ENCODE results near the gene AGRN.
A peak's percentile ranks its signal among the peaks of the same experiment; 100 is the strongest.
"Not testable (repeated sequence)": the region's sequence is repeated elsewhere in the genome, so short reads cannot be mapped to it uniquely, and the experiment has no call there.

Gene AGRN

GRCh38 chr1:1010131-1010530 is 9.8 kb upstream of the AGRN start:
- not testable (repeated sequence) for H3K4ac ChIP-seq (ENCODE audit: low read length); H3K9me3 ChIP-seq (replicated peaks in 1 of 2; ENCODE audit: control insufficient read depth in 2 of 2, insufficient read depth in 1 of 2, low read depth in 1 of 2, low read length in 2 of 2); H3K79me1 ChIP-seq (ENCODE audit: low read depth, low read length); H3K18ac ChIP-seq (ENCODE audit: low read length); H3K23ac ChIP-seq (ENCODE audit: low read depth, low read length, poor library complexity); H3K14ac ChIP-seq (ENCODE audit: low read length); H2BK5ac ChIP-seq (ENCODE audit: low read length); H3K4me3 ChIP-seq (ENCODE audit: low read length in 2 of 2); H4K8ac ChIP-seq (ENCODE audit: low read depth, low read length); DNase-seq (ENCODE audit: low spot score); H4K91ac ChIP-seq (ENCODE audit: low read depth, low read length, poor library complexity); H3K27ac ChIP-seq (replicated peaks; ENCODE audit: low read length); H2BK120ac ChIP-seq (ENCODE audit: low read depth, low read length); H3K27me3 ChIP-seq (ENCODE audit: control insufficient read depth in 3 of 3, insufficient read depth in 3 of 3, low read depth in 1 of 3, low read length in 3 of 3); H2AK5ac ChIP-seq (ENCODE audit: low read depth, low read length); H2BK12ac ChIP-seq (ENCODE audit: low read length); H3K36me3 ChIP-seq (replicated peaks in 1 of 2; ENCODE audit: control insufficient read depth in 2 of 2, insufficient read depth in 2 of 2, low read length in 2 of 2); H2BK15ac ChIP-seq (ENCODE audit: low read length); H3K9ac ChIP-seq (ENCODE audit: low read depth, low read length, poor library complexity); H2AFZ ChIP-seq (ENCODE audit: low read length); H3K4me2 ChIP-seq (ENCODE audit: insufficient read depth, low read length, poor library complexity, severe bottlenecking)
- WGBS, 2 donors (ENCODE audit: extremely low coverage in 2 of 2, insufficient read length in 2 of 2, insufficient replicate concordance in 1 of 2) = no CpG with 5 or more reads among the region's 8 CpGs
- peaks cover 24 to 29% of the 10 kb centered on the region in 2 donors for H3K4me1 ChIP-seq (ENCODE audit: control insufficient read depth in 2 of 2, insufficient read depth in 1 of 2, low read depth in 1 of 2, low read length in 2 of 2)

DNA sequence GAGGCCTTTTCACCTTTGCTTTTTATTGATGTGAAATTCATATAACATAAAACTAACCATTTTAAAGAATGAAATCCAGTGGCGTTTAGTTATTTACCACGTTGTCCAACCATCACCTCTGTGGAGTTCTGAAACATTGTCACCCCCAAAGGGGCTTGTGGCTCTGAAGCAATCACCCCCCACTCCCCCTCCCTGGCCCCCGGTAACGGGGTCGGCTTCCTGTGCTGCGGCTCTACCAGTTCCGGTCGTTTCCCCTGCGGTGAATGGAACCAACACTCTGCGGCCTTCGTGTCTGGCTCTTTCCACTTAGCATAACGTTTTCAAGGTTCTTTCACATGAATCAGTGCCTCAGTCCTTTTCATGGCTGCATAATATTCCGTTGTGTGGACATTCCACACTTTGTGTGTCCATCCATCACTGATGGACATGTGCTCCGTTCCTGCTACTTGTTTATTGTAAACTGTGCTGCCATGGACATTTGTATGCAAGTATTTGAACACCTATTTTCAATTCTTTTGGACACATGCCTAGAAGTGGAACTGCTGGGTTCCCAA is 8.4 kb upstream of the AGRN start:
- DNase-seq (ENCODE audit: low spot score) = no peak
- H3K9ac ChIP-seq (ENCODE audit: low read depth, low read length, poor library complexity) = no peak overlapping the region
- no CpG with 5 or more reads among the region's 14 CpGs for WGBS, 2 donors (ENCODE audit: extremely low coverage in 2 of 2, insufficient read length in 2 of 2, insufficient replicate concordance in 1 of 2)

DNA sequence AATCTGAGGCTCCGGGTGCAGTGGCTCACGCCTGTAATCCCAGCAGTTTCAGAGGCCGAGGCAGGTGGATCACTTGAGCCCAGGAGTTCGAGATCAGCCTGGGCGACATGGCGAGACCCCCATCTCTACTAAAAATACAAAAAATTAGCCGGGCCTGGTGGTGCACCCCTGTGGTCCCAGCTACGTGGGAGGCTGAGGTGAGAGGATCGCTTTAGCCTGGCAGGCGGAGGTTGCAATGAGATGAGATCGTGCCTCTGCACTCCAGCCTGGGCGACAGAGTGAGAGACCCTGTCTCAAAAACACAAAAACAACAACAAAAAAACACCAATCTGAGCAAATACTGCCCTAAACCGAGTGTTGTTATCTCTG is 7.2 kb upstream of the AGRN start:
- not testable (repeated sequence) for H3K9ac ChIP-seq (ENCODE audit: low read depth, low read length, poor library complexity); H2BK12ac ChIP-seq (ENCODE audit: low read length); DNase-seq (ENCODE audit: low spot score); H3K4me2 ChIP-seq (ENCODE audit: insufficient read depth, low read length, poor library complexity, severe bottlenecking); H3K14ac ChIP-seq (ENCODE audit: low read length); H2BK5ac ChIP-seq (ENCODE audit: low read length); H3K79me1 ChIP-seq (ENCODE audit: low read depth, low read length); H3K4ac ChIP-seq (ENCODE audit: low read length); H3K27ac ChIP-seq (replicated peaks; ENCODE audit: low read length); H2BK15ac ChIP-seq (ENCODE audit: low read length); H3K23ac ChIP-seq (ENCODE audit: low read depth, low read length, poor library complexity); H3K9me3 ChIP-seq (replicated peaks in 1 of 2; ENCODE audit: control insufficient read depth in 2 of 2, insufficient read depth in 1 of 2, low read depth in 1 of 2, low read length in 2 of 2); H2AK5ac ChIP-seq (ENCODE audit: low read depth, low read length); H4K91ac ChIP-seq (ENCODE audit: low read depth, low read length, poor library complexity); H2BK120ac ChIP-seq (ENCODE audit: low read depth, low read length); H3K27me3 ChIP-seq (ENCODE audit: control insufficient read depth in 3 of 3, insufficient read depth in 3 of 3, low read depth in 1 of 3, low read length in 3 of 3); H3K18ac ChIP-seq (ENCODE audit: low read length); H4K8ac ChIP-seq (ENCODE audit: low read depth, low read length); H3K36me3 ChIP-seq (replicated peaks in 1 of 2; ENCODE audit: control insufficient read depth in 2 of 2, insufficient read depth in 2 of 2, low read length in 2 of 2)
- H3K4me3 ChIP-seq (ENCODE audit: low read length in 2 of 2) = peak overlapping the region in 1 of 2 donors; percentile 55
- H2AFZ ChIP-seq (ENCODE audit: low read length) = peak overlapping the region; percentile 85
- H3K4me1 ChIP-seq (ENCODE audit: control insufficient read depth in 2 of 2, insufficient read depth in 1 of 2, low read depth in 1 of 2, low read length in 2 of 2) = peaks cover 13% of the 10 kb centered on the region in 2 donors
- WGBS, 2 donors (ENCODE audit: extremely low coverage in 2 of 2, insufficient read length in 2 of 2, insufficient replicate concordance in 1 of 2) = no CpG with 5 or more reads among the region's 13 CpGs

More for the DNA sequence above, 8.4 kb upstream of the AGRN start:
- Histone ChIP-seq H3K18ac (ENCODE audit: low read length) (no peak overlapping the region), H3K4me2 (ENCODE audit: insufficient read depth, low read length, poor library complexity, severe bottlenecking) (no peak overlapping the region), H2BK12ac (ENCODE audit: low read length) (no peak overlapping the region), H3K9me3 (replicated peaks in 1 of 2; ENCODE audit: control insufficient read depth in 2 of 2, insufficient read depth in 1 of 2, low read depth in 1 of 2, low read length in 2 of 2) (peaks cover 0 to 5% of the 10 kb centered on the region in 2 donors), H2AK5ac (ENCODE audit: low read depth, low read length) (no peak overlapping the region), H4K91ac (ENCODE audit: low read depth, low read length, poor library complexity) (no peak overlapping the region), H3K27ac (replicated peaks; ENCODE audit: low read length) (no peak overlapping the region), H3K4me1 (ENCODE audit: control insufficient read depth in 2 of 2, insufficient read depth in 1 of 2, low read depth in 1 of 2, low read length in 2 of 2) (peaks cover 15 to 17% of the 10 kb centered on the region in 2 donors), H3K79me1 (ENCODE audit: low read depth, low read length) (peaks cover 4% of the 10 kb centered on the region), H4K8ac (ENCODE audit: low read depth, low read length) (no peak overlapping the region), H3K36me3 (replicated peaks in 1 of 2; ENCODE audit: control insufficient read depth in 2 of 2, insufficient read depth in 2 of 2, low read length in 2 of 2) (no peaks in the 10 kb centered on the region), H3K4me3 (ENCODE audit: low read length in 2 of 2) (no peak overlapping the region), H2BK15ac (ENCODE audit: low read length) (no peak overlapping the region), H2BK5ac (ENCODE audit: low read length) (no peak overlapping the region), H2AFZ (ENCODE audit: low read length) (no peak overlapping the region), H3K4ac (ENCODE audit: low read length) (no peak overlapping the region), H3K27me3 (ENCODE audit: control insufficient read depth in 3 of 3, insufficient read depth in 3 of 3, low read depth in 1 of 3, low read length in 3 of 3) (peaks cover 0 to 5% (median 0%) of the 10 kb centered on the region in 3 experiments), H3K23ac (ENCODE audit: low read depth, low read length, poor library complexity) (no peak overlapping the region), H2BK120ac (ENCODE audit: low read depth, low read length) (no peak overlapping the region), H3K14ac (ENCODE audit: low read length) (no peak overlapping the region)

DNA sequence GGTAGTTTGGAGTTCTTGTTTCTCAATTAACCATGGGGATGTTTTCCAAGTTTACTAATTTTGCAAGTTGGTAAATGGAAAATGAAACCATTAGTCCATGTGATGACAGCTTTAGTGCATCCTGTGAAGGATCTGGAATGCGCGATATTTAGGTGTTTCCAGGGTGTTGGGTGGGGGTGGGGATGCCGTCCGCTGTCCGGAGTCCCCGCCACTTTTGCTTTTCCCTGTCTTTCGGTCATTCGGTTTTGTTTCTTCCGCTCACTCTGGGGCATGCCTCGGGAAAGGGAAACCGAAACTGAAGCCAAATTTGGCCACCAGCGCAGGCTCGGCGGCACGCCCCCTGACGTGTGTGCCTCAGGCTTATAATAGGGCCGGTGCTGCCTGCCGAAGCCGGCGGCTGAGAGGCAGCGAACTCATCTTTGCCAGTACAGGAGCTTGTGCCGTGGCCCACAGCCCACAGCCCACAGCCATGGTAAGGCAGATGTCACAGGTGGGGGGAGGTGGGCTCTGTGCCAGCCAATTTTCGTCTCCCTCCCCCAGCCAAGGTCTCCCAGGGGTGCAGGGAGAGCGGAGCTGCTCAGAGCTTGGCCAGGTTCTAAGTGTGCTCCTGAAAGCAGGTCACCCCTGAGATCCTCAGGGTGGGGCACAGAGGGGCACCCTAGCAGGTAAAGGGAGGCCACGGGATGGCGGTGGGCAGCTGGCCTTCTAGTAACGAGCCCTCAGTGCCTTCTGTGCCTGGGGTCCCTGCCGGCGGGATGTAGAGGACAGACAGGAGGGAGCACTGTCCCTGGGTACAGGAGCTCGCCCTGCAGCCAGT is 6.6 kb upstream of the AGRN start, which contains the start of gene ISG15:
ISG15 (plus strand) TSS at position 393 of the 817 bp plus-strand sequence; CDS start at position 470, 77 bp downstream.
- no peaks in the 10 kb centered on the region for H3K36me3 ChIP-seq (replicated peaks in 1 of 2; ENCODE audit: control insufficient read depth in 2 of 2, insufficient read depth in 2 of 2, low read length in 2 of 2)

More for the DNA sequence above, 6.6 kb upstream of the AGRN start, which contains the start of gene ISG15:
- Histone ChIP-seq H3K9ac (ENCODE audit: low read depth, low read length, poor library complexity) (peak within 1 kb of the TSS; percentile 65), H3K4me2 (ENCODE audit: insufficient read depth, low read length, poor library complexity, severe bottlenecking) (peak within 1 kb of the TSS; percentile 79), H3K9me3 (replicated peaks in 1 of 2; ENCODE audit: control insufficient read depth in 2 of 2, insufficient read depth in 1 of 2, low read depth in 1 of 2, low read length in 2 of 2) (peaks cover 0 to 5% of the 10 kb centered on the region in 2 donors), H2BK12ac (ENCODE audit: low read length) (peak within 1 kb of the TSS; percentile 35), H3K27ac (replicated peaks; ENCODE audit: low read length) (peak within 1 kb of the TSS; percentile 62), H3K23ac (ENCODE audit: low read depth, low read length, poor library complexity) (peak within 1 kb of the TSS; percentile 67), H2AK5ac (ENCODE audit: low read depth, low read length) (peak within 1 kb of the TSS; percentile 90), H2AFZ (ENCODE audit: low read length) (peak within 1 kb of the TSS; percentile 85), H4K8ac (ENCODE audit: low read depth, low read length) (peak within 1 kb of the TSS; percentile 72), H3K4ac (ENCODE audit: low read length) (peak within 1 kb of the TSS; percentile 32), H2BK15ac (ENCODE audit: low read length) (peak within 1 kb of the TSS; percentile 92), H3K4me3 (ENCODE audit: low read length in 2 of 2) (peak within 1 kb of the TSS; percentile 55 to 82), H3K4me1 (ENCODE audit: control insufficient read depth in 2 of 2, insufficient read depth in 1 of 2, low read depth in 1 of 2, low read length in 2 of 2) (peaks cover 13% of the 10 kb centered on the region in 2 donors), H2BK5ac (ENCODE audit: low read length) (peak within 1 kb of the TSS; percentile 21), H3K27me3 (ENCODE audit: control insufficient read depth in 3 of 3, insufficient read depth in 3 of 3, low read depth in 1 of 3, low read length in 3 of 3) (peaks cover 0 to 5% (median 0%) of the 10 kb centered on the region in 3 experiments), H3K14ac (ENCODE audit: low read length) (peak within 1 kb of the TSS; percentile 91), H2BK120ac (ENCODE audit: low read depth, low read length) (peak within 1 kb of the TSS; percentile 88), H3K79me1 (ENCODE audit: low read depth, low read length) (peaks cover 4% of the 10 kb centered on the region), H3K18ac (ENCODE audit: low read length) (peak within 1 kb of the TSS; percentile 95), H4K91ac (ENCODE audit: low read depth, low read length, poor library complexity) (peak within 1 kb of the TSS; percentile 96)
- DNase-seq (ENCODE audit: low spot score) = no peak
- no CpG with 5 or more reads among the region's 30 CpGs for WGBS, 2 donors (ENCODE audit: extremely low coverage in 2 of 2, insufficient read length in 2 of 2, insufficient replicate concordance in 1 of 2)

Data from neuronal stem cell (in vitro differentiated cells).